Fibroblast of villous mesenchyme (primary cell): Measurements from ENCODE around the gene KIF18B. TPM values are rescaled to one million over a fixed set of nuclear protein-coding genes. Genes with fewer than 3 reads are reported as not detected.
A peak's percentile ranks its signal among the peaks of the same experiment; 100 is the strongest.

ENCODE experiments used
- DNase-seq: peaks from one replicate; pipeline ENCODE4 v3.0.0-alpha.2; 2010; ENCODE audit warnings: low read depth
- H3K4me3 ChIP-seq: 2 replicates; pipeline ENCODE4 v1.5.1; 2011; ENCODE audit warnings: low read depth, mild to moderate bottlenecking, low read length
- total RNA-seq: library from RNA; depleted of rRNA; stranded (reverse); fragments of >200 nt; gene quantifications from 2 replicates; pipeline ENCODE4 v1.2.3, GENCODE V29; 2012
- TF ChIP-seq, protein P1 (sequence below): IDR thresholded peaks from 2 replicates; pipeline ENCODE4 v1.5.1; 2012; ENCODE audit warnings: low read depth, mild to moderate bottlenecking, low read length; ENCODE audit not compliant: insufficient read depth

Gene KIF18B
- total RNA-seq, 1 donor: 5.2 TPM

GRCh38 chr17:44977814-44978550 is 30.4 kb upstream of the KIF18B start:
- no peak overlapping the region for H3K4me3 ChIP-seq
- TF ChIP-seq, protein P1, sequence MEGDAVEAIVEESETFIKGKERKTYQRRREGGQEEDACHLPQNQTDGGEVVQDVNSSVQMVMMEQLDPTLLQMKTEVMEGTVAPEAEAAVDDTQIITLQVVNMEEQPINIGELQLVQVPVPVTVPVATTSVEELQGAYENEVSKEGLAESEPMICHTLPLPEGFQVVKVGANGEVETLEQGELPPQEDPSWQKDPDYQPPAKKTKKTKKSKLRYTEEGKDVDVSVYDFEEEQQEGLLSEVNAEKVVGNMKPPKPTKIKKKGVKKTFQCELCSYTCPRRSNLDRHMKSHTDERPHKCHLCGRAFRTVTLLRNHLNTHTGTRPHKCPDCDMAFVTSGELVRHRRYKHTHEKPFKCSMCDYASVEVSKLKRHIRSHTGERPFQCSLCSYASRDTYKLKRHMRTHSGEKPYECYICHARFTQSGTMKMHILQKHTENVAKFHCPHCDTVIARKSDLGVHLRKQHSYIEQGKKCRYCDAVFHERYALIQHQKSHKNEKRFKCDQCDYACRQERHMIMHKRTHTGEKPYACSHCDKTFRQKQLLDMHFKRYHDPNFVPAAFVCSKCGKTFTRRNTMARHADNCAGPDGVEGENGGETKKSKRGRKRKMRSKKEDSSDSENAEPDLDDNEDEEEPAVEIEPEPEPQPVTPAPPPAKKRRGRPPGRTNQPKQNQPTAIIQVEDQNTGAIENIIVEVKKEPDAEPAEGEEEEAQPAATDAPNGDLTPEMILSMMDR: no peak
- no peak for DNase-seq

GRCh38 chr17:44977065-44977464 is 29.5 kb upstream of the KIF18B start:
- DNase-seq: no peak
- TF ChIP-seq, protein P1: no peak
- no peak overlapping the region for H3K4me3 ChIP-seq

DNA sequence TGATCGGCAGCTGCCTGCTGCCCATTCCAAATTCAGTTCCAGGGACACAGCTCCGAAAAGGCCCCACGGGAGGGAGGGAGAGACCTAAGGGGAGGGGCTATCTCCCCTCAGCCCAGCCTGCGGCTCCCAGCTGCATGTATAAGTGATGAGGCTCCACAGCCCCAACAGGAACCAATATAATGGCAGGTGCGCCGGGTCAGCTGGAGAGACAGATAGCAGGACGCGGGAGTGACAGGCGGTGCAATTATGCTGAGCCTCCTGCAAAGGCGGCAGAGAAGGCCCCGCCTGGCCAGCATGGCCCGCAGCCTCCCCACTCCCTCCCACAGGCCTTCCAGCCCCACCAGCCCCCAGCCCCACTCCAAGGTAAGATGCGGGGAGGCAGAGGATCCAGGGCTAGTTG is 28.6 kb upstream of the KIF18B start:
- TF ChIP-seq, protein P1: no peak
- no peak for DNase-seq
- no peak overlapping the region for H3K4me3 ChIP-seq

- TF ChIP-seq, protein P1: no peak
- H3K4me3 ChIP-seq: no peak overlapping the region
- no peak for DNase-seq
These were observed 25.4 kb upstream of the KIF18B start for GRCh38 chr17:44972953-44973352.

DNA sequence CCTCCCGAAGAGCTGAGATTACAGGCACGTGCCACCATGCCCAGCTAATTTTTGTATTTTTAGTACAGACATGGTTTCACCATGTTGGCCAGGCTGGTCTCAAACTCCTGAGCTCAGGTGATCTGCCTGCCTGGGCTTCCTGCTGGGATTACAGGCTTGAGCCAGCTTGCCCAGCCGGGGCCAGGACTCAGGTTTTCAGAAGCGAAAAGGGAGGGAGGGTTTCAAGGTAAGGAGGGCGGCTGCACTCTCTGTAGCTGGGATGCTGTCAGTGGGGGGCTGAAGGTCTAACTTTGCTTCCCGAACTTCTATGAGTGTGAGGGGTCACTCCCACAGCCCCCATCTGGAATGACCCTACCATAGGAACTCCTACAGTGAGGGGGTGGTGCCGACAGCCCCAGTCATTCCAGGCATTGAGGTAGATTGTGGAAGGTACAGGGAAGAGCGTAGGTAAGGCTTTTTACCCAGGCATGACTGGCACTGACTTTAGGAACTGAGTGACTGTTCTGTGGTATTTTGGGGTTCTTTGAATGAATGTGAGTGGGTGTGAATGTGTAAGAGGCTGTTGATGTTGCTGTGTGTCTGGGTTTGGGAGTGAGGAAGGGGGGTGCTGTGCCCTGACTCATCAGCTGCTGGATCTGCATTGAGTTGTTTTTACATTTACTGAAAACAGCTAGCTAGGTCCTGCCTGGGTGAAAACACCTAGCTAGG is 24.4 kb upstream of the KIF18B start:
- peak; percentile 19 for DNase-seq
- H3K4me3 ChIP-seq: no peak overlapping the region
- TF ChIP-seq, protein P1: no peak

DNA sequence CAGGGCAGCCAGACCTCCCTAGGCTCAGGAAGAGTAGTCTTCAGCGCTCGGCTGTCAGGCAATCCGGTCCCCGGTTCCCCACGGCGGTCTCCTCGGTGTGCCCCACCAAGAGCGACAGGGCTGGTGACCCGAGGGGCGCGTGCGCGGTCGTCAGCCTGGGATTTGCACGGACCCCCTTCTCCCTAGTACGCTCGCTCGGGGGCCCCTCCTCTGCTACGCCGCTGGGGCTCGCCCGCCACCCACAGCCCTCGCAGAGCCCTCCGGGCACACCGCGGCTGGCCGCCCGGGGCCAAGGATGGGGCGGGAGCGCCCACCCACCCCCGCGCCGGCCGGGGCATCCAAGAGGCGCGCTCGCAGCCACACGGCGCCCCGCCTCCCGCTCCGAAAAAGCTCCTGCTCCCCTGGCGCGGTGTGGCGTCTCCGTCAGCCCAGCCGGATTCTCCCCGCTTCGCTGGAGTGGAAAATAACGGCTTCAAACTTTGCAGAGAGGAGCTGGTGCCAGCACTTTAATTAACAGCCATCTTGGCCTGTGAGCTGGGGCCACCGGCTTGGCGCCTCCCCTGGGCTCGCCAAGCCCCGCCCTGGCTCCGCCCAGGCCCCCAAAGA is 22.7 kb upstream of the KIF18B start:
- TF ChIP-seq, protein P1: no peak
- peak overlapping the region; percentile 61 for H3K4me3 ChIP-seq
- peak; percentile 41 for DNase-seq
